Loucy (cell line): Measurements from ENCODE around the gene CCDC92.

Experiments used
- H2AFZ ChIP-seq: fragments of 200-600 bp; sonication (generic); 2 replicates; pipeline ENCODE4 v1.6.0; 2016; ENCODE audit warnings: antibody characterized with exemption, mild to moderate bottlenecking, low read length, moderate library complexity
- H3F3A ChIP-seq: fragments of 200-600 bp; 2 replicates; pipeline ENCODE4 v1.6.0; 2016; ENCODE audit warnings: antibody characterized with exemption, low read depth, mild to moderate bottlenecking
- H3K27me3 ChIP-seq: fragments of 200-600 bp; sonication (generic); 2 replicates; pipeline ENCODE4 v1.6.1; 2014; ENCODE audit warnings: low read length, mild to moderate bottlenecking; ENCODE audit not compliant: insufficient read depth, poor library complexity, severe bottlenecking
- H3K36me3 ChIP-seq: fragments of 200-600 bp; sonication (generic); 2 replicates; pipeline ENCODE4 v1.6.1; 2016; ENCODE audit warnings: low read length; ENCODE audit not compliant: insufficient read depth
- H3K4me1 ChIP-seq: fragments of 200-600 bp; sonication (generic); 2 replicates; pipeline ENCODE4 v1.5.1; 2014; ENCODE audit warnings: low read length, mild to moderate bottlenecking; ENCODE audit not compliant: insufficient read depth, poor library complexity, severe bottlenecking
- H3K4me2 ChIP-seq: fragments of 200-600 bp; sonication (generic); 2 replicates; pipeline ENCODE4 v1.6.0; 2014; ENCODE audit warnings: antibody characterized with exemption, low read length, low read depth, mild to moderate bottlenecking; ENCODE audit not compliant: poor library complexity, severe bottlenecking
- H3K4me3 ChIP-seq: fragments of 200-600 bp; sonication (generic); 2 replicates; pipeline ENCODE4 v1.5.1; 2014; ENCODE audit warnings: low read length, mild to moderate bottlenecking, mixed read lengths; ENCODE audit not compliant: poor library complexity, severe bottlenecking
- H3K79me2 ChIP-seq: fragments of 200-600 bp; sonication (generic); 2 replicates; pipeline ENCODE4 v1.6.1; 2014; ENCODE audit warnings: low read length; ENCODE audit not compliant: insufficient read depth
- H3K9ac ChIP-seq: fragments of 200-600 bp; sonication (generic); 2 replicates; pipeline ENCODE4 v1.6.0; 2014; ENCODE audit warnings: mild to moderate bottlenecking, low read depth, low read length, moderate library complexity; ENCODE audit not compliant: poor library complexity, severe bottlenecking
- H3K9me2 ChIP-seq: fragments of 200-600 bp; sonication (generic); replicated peaks from 2 replicates; pipeline ENCODE4 v1.6.1; 2016; ENCODE audit warnings: low read depth, low read length, mixed read lengths
- H3K9me3 ChIP-seq: fragments of 200-600 bp; sonication (generic); 2 replicates; pipeline ENCODE4 v1.6.1; 2014; ENCODE audit warnings: mild to moderate bottlenecking, antibody characterized with exemption, low read length, low read depth; ENCODE audit not compliant: insufficient read depth
- H4K20me1 ChIP-seq: fragments of 200-600 bp; sonication (generic); 2 replicates; pipeline ENCODE4 v1.6.0; 2014; ENCODE audit warnings: antibody characterized with exemption, low read length, mild to moderate bottlenecking; ENCODE audit not compliant: insufficient read depth, poor library complexity, severe bottlenecking
- EZH2phosphoT487 ChIP-seq: fragments of 200-600 bp; IDR thresholded peaks from 2 replicates; pipeline ENCODE4 v1.6.1; 2018; ENCODE audit warnings: antibody characterized with exemption, mild to moderate bottlenecking, moderate library complexity, borderline replicate concordance
- TF ChIP-seq, protein P1 (sequence below): fragments of 200-600 bp; sonication (generic); conservative IDR thresholded peaks from 2 replicates; pipeline ENCODE4 v1.5.1; 2014; ENCODE audit warnings: mild to moderate bottlenecking, antibody characterized with exemption, low read length

CCDC92 gene

DNA sequence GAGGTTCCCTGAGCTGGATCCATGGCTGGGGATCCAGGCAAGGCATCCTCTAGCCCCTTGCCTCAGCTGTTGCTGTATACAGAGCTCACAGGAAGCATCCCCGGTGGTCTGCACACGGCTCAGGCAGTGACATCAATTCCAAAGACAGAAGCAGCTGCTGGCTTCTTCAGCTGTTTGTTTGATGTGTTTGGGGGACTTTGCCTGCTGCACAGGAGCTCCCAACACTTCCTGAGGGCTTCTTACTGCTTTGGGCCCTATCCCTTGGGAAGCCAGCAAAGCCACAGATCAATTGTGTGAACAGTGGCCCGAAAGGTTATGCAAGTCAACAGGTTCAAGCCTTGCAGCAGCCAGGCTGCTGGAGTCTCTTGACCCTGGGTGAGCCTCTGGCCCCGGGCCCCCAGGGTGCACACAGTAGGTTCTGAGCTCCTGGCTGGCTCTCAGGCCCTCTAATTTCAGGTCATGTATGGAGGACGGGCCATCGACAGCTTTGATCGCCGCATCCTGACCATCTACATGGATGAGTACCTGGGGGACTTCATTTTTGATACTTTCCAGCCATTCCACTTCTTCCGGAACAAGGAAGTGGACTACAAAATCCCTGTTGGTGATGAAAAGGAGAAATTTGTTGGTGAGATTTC lies 42.6 kb downstream of the CCDC92 start:
- H3F3A ChIP-seq = no peaks in the 10 kb centered on the region
- TF ChIP-seq, protein P1, sequence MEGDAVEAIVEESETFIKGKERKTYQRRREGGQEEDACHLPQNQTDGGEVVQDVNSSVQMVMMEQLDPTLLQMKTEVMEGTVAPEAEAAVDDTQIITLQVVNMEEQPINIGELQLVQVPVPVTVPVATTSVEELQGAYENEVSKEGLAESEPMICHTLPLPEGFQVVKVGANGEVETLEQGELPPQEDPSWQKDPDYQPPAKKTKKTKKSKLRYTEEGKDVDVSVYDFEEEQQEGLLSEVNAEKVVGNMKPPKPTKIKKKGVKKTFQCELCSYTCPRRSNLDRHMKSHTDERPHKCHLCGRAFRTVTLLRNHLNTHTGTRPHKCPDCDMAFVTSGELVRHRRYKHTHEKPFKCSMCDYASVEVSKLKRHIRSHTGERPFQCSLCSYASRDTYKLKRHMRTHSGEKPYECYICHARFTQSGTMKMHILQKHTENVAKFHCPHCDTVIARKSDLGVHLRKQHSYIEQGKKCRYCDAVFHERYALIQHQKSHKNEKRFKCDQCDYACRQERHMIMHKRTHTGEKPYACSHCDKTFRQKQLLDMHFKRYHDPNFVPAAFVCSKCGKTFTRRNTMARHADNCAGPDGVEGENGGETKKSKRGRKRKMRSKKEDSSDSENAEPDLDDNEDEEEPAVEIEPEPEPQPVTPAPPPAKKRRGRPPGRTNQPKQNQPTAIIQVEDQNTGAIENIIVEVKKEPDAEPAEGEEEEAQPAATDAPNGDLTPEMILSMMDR = no peak
- no peak for TF ChIP-seq EZH2phosphoT487
- H3K4me1 ChIP-seq = no peaks in the 10 kb centered on the region
- H3K4me3 ChIP-seq = no peak overlapping the region
- H3K9me2 ChIP-seq = no peaks in the 10 kb centered on the region
- no peak overlapping the region for H3K4me2 ChIP-seq
- H3K36me3 ChIP-seq = no peaks in the 10 kb centered on the region
- no peaks in the 10 kb centered on the region for H3K27me3 ChIP-seq
- H3K9me3 ChIP-seq = no peaks in the 10 kb centered on the region
- no peaks in the 10 kb centered on the region for H4K20me1 ChIP-seq
- no peak overlapping the region for H3K9ac ChIP-seq
- H3K79me2 ChIP-seq = no peaks in the 10 kb centered on the region
- H2AFZ ChIP-seq = no peak overlapping the region

DNA sequence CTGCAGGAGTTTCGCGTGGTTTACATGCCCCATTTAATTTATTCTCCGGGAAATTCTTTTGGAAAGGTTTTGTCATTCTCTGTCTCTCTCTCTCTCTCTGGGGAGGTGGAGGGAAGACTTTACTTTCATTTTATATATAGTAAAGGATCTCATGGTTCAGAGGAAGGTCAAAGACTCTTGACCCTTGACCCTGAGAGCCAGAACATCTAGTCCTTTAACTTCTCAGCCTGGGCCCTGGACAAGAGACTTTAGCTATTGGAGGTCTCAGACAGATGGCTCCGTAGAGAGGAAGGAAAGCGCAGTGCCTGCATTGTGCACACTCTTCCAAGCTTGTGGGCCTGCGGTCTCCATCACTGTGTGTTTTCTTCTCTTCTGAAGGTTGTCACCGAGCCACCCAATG lies 43.7 kb downstream of the CCDC92 start:
- Histone ChIP-seq H3K4me2 (no peak overlapping the region), H3K9ac (no peak overlapping the region), H3F3A (no peaks in the 10 kb centered on the region), H3K9me3 (no peaks in the 10 kb centered on the region), H3K79me2 (no peaks in the 10 kb centered on the region), H2AFZ (no peak overlapping the region), H3K27me3 (no peaks in the 10 kb centered on the region), H4K20me1 (no peaks in the 10 kb centered on the region), H3K4me3 (no peak overlapping the region), H3K4me1 (no peaks in the 10 kb centered on the region), H3K9me2 (no peaks in the 10 kb centered on the region), H3K36me3 (no peaks in the 10 kb centered on the region)
- no peak for TF ChIP-seq EZH2phosphoT487
- TF ChIP-seq, protein P1 = no peak

DNA sequence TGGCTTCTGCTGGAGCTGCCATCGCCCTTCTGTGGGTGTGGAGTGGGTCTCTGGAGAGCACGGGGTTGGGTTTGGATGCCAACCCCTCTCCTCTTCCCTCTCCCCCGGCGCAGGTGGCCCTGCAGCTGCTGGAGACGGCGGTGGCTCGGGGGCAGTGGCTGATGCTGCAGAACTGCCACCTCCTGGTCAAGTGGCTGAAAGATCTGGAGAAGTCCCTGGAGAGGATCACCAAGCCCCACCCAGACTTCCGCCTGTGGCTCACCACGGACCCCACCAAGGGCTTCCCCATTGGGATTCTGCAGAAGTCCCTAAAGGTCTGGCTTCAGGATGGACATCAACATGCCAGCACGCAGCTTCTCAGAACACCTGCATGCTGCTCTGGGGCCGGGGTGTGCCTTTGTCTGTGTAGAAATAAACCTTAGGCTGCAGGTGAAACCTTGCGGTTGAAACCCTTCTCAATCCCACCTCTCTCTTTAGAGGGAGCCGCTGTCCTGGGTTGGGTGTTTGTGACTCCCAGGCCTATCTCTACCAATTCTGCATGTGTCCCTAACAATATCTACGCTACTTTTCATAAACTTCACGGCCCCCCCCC lies 44.3 kb downstream of the CCDC92 start:
- Histone ChIP-seq H3F3A (no peaks in the 10 kb centered on the region), H3K27me3 (no peaks in the 10 kb centered on the region), H3K4me1 (no peaks in the 10 kb centered on the region), H2AFZ (no peak overlapping the region), H3K9me3 (no peaks in the 10 kb centered on the region), H3K4me3 (no peak overlapping the region), H4K20me1 (no peaks in the 10 kb centered on the region), H3K9me2 (no peaks in the 10 kb centered on the region), H3K9ac (no peak overlapping the region), H3K4me2 (no peak overlapping the region), H3K79me2 (no peaks in the 10 kb centered on the region), H3K36me3 (no peaks in the 10 kb centered on the region)
- TF ChIP-seq EZH2phosphoT487 = no peak
- TF ChIP-seq, protein P1 = no peak
